GM23338 (cell line): ENCODE data around the gene FMN2. TPM values are rescaled to one million over a fixed set of nuclear protein-coding genes. Genes with fewer than 3 reads are reported as not detected.

Experiments
- ATAC-seq: fragments of 200-7000 bp; cut with Tn5 transposase; 3 replicates; pipeline ENCODE4 v1.9.1; 2020
- DNase-seq: peaks from one replicate; pipeline ENCODE4 v3.0.0-alpha.2; 2015; ENCODE audit warnings: low spot score
- H2AFZ ChIP-seq: fragments of 200-600 bp; sonication (generic); 2 replicates; pipeline ENCODE4 v1.8.0; 2016; ENCODE audit warnings: antibody characterized with exemption, mild to moderate bottlenecking, moderate library complexity
- H3F3A ChIP-seq: fragments of 200-600 bp; sonication (generic); replicated peaks from 2 replicates; pipeline ENCODE4 v1.8.0; 2017; ENCODE audit warnings: antibody characterized with exemption, mixed run types, low read depth
- H3K27ac ChIP-seq: fragments of 200-600 bp; sonication (generic); 2 replicates; pipeline ENCODE4 v1.6.1; 2016; ENCODE audit warnings: low read depth
- H3K27me3 ChIP-seq: fragments of 200-600 bp; sonication (generic); 2 replicates; pipeline ENCODE4 v1.8.0; 2016; ENCODE audit warnings: mild to moderate bottlenecking, mixed run types, moderate library complexity; ENCODE audit not compliant: insufficient read depth
- H3K36me3 ChIP-seq: fragments of 200-600 bp; sonication (generic); 2 replicates; pipeline ENCODE4 v1.8.0; 2016; ENCODE audit warnings: mild to moderate bottlenecking; ENCODE audit not compliant: insufficient read depth
- H3K4me1 ChIP-seq: fragments of 200-600 bp; sonication (generic); 2 replicates; pipeline ENCODE4 v1.8.0; 2016; ENCODE audit warnings: mild to moderate bottlenecking, moderate library complexity; ENCODE audit not compliant: insufficient read depth
- H3K4me2 ChIP-seq: fragments of 200-600 bp; sonication (generic); 2 replicates; pipeline ENCODE4 v1.7.1; 2017; ENCODE audit warnings: mixed run types
- H3K4me3 ChIP-seq: fragments of 200-600 bp; sonication (generic); 2 replicates; pipeline ENCODE4 v1.6.1; 2016; ENCODE audit warnings: mixed run types
- H3K79me2 ChIP-seq: fragments of 200-600 bp; sonication (generic); replicated peaks from 2 replicates; pipeline ENCODE4 v1.8.0; 2017; ENCODE audit warnings: mild to moderate bottlenecking; ENCODE audit not compliant: insufficient read depth
- H3K9me2 ChIP-seq: fragments of 200-600 bp; sonication (generic); 2 replicates; pipeline ENCODE4 v1.8.0; 2017; ENCODE audit not compliant: insufficient read depth
- H4K20me1 ChIP-seq: fragments of 200-600 bp; sonication (generic); replicated peaks from 2 replicates; pipeline ENCODE4 v1.8.0; 2017; ENCODE audit warnings: mild to moderate bottlenecking; ENCODE audit not compliant: insufficient read depth
- H3K27ac Mint-ChIP-seq: 2 replicates; pipeline ENCODE4 v1.8.0; 2020; ENCODE audit warnings: inconsistent platforms, mild to moderate bottlenecking, moderate library complexity, mixed read lengths
- H3K27me3 Mint-ChIP-seq: 3 replicates; pipeline ENCODE4 v1.8.0; 2022; ENCODE audit warnings: low read depth, mild to moderate bottlenecking, moderate library complexity, mixed read lengths, inconsistent platforms; ENCODE audit not compliant: insufficient read depth, poor library complexity
- H3K36me3 Mint-ChIP-seq: 3 replicates; pipeline ENCODE4 v1.8.0; 2021; ENCODE audit warnings: low read depth, mild to moderate bottlenecking, inconsistent platforms, moderate library complexity, mixed read lengths
- H3K4me1 Mint-ChIP-seq: 3 replicates; pipeline ENCODE4 v1.8.0; 2020; ENCODE audit warnings: mild to moderate bottlenecking, inconsistent platforms, mixed read lengths
- H3K4me3 Mint-ChIP-seq: 3 replicates; pipeline ENCODE4 v1.8.0; 2021; ENCODE audit warnings: moderate library complexity, mild to moderate bottlenecking, inconsistent platforms, mixed read lengths
- H3K9me3 Mint-ChIP-seq: 3 replicates; pipeline ENCODE4 v1.8.0; 2020; ENCODE audit warnings: moderate library complexity, mild to moderate bottlenecking, inconsistent platforms, mixed read lengths
- CREB1 ChIP-seq: fragments of 250-450 bp; sonication (Bioruptor Pico); IDR thresholded peaks from 2 replicates; pipeline ENCODE4 v1.5.0; 2020; ENCODE audit warnings: low read depth, mild to moderate bottlenecking, moderate library complexity
- CTCF ChIP-seq, 2 experiments: fragments of 200-600 bp in 1 of 2; sonication (generic) in 1 of 2; conservative IDR thresholded peaks; 2 replicates each; pipeline versions ENCODE4 v1.5.1 to v1.6.1; 2016 to 2017; ENCODE audit warnings: antibody characterized with exemption in 2 of 2, low read depth in 2 of 2, mild to moderate bottlenecking in 2 of 2, moderate library complexity in 1 of 2
- ETS1 ChIP-seq: IDR thresholded peaks from 2 replicates; pipeline ENCODE4 v1.6.1; 2016; ENCODE audit warnings: antibody characterized with exemption
- EZH2 ChIP-seq: fragments of 200-600 bp; sonication (generic); IDR thresholded peaks from one replicate; pipeline ENCODE4 v1.8.0; 2017; ENCODE audit warnings: antibody characterized with exemption, mild to moderate bottlenecking, low read depth; ENCODE audit not compliant: unreplicated experiment
- EZH2phosphoT487 ChIP-seq: fragments of 200-600 bp; sonication (generic); IDR thresholded peaks from one replicate; pipeline ENCODE4 v1.8.1; 2018; ENCODE audit warnings: antibody characterized with exemption; ENCODE audit not compliant: unreplicated experiment
- JUNB ChIP-seq: IDR thresholded peaks from one replicate; pipeline ENCODE4 v1.6.1; 2016; ENCODE audit warnings: antibody characterized with exemption; ENCODE audit not compliant: unreplicated experiment
- NANOG ChIP-seq: IDR thresholded peaks from 2 replicates; pipeline ENCODE4 v1.6.1; 2016; ENCODE audit warnings: antibody characterized with exemption, borderline replicate concordance
- POLR2AphosphoS5 ChIP-seq: IDR thresholded peaks from 2 replicates; pipeline ENCODE4 v1.6.1; 2016; ENCODE audit warnings: antibody characterized with exemption, low read depth
- REST ChIP-seq: IDR thresholded peaks from one replicate; pipeline ENCODE4 v1.6.1; 2018; ENCODE audit warnings: antibody characterized with exemption; ENCODE audit not compliant: unreplicated experiment
- STAT1 ChIP-seq: IDR thresholded peaks from one replicate; pipeline ENCODE4 v1.6.1; 2016; ENCODE audit warnings: antibody characterized with exemption; ENCODE audit not compliant: unreplicated experiment
- ZNF114 ChIP-seq: fragments of 250-450 bp; sonication (Bioruptor Pico); IDR thresholded peaks from 2 replicates; pipeline ENCODE4 v1.5.0; 2020; ENCODE audit warnings: mild to moderate bottlenecking, moderate library complexity
- ZNF331 ChIP-seq: fragments of 250-450 bp; sonication (Bioruptor Pico); IDR thresholded peaks from 2 replicates; pipeline ENCODE4 v1.5.0; 2020; ENCODE audit warnings: low read depth, mild to moderate bottlenecking, moderate library complexity
- ZNF462 ChIP-seq: fragments of 250-450 bp; sonication (Bioruptor Pico); IDR thresholded peaks from 2 replicates; pipeline ENCODE4 v1.5.0; 2020; ENCODE audit warnings: mild to moderate bottlenecking, moderate library complexity
- polyA plus RNA-seq: library from polyadenylated mRNA; unstranded; fragments of >200 nt; fragmentation: Nextera tagmentation; extraction: Ambion mirVana; gene quantifications from 2 replicates; pipeline ENCODE4 v1.2.1, GENCODE V29; 2016
- total RNA-seq: library from RNA; depleted of rRNA; stranded (reverse); fragments of >200 nt; shearing (Covaris generic); gene quantifications from 2 replicates; pipeline ENCODE4 v1.2.3, GENCODE V29; 2014

The FMN2 gene
- total and polyA plus RNA-seq, 2 experiments from 2014 or later: 1.5 to 2.5 TPM

GRCh38 chr1:240503558-240503957 is 411.9 kb downstream of the FMN2 start:
- H3K4me2 ChIP-seq: no peak overlapping the region
- no peaks in the 10 kb centered on the region for H3K36me3 Mint-ChIP-seq
- no peak overlapping the region for H3K4me3 Mint-ChIP-seq
- H3K27me3 Mint-ChIP-seq: peaks cover 2% of the 10 kb centered on the region
- H3K79me2 ChIP-seq: no peaks in the 10 kb centered on the region
- no peaks in the 10 kb centered on the region for H3K36me3 ChIP-seq
- peaks cover 4% of the 10 kb centered on the region; the same call in 1 of the 2 replicates for H3K9me2 ChIP-seq
- H3K4me1 ChIP-seq: no peaks in the 10 kb centered on the region
- no peaks in the 10 kb centered on the region for H3K4me1 Mint-ChIP-seq
- no peak overlapping the region for H3K27ac ChIP-seq
- no peaks in the 10 kb centered on the region for H4K20me1 ChIP-seq
- DNase-seq (no peak), ATAC-seq (no peak)
- TF ChIP-seq JUNB (no peak), REST (no peak), ZNF331 (no peak), ETS1 (no peak), ZNF114 (CRISPR knock-in tag) (no peak), CTCF (conservative IDR thresholded peaks at IDR 0.05; ENCODE audit: low read depth in 2 of 2) (no peak), CREB1 (CRISPR knock-in tag) (no peak), STAT1 (no peak), EZH2 (no peak), NANOG (no peak), ZNF462 (CRISPR knock-in tag) (no peak), POLR2AphosphoS5 (no peak), EZH2phosphoT487 (no peak)
- no peaks in the 10 kb centered on the region for H3F3A ChIP-seq
- 0 out of 3 replicates have a peak, but pooled peaks cover 2% of the 10 kb centered on the region for H3K9me3 Mint-ChIP-seq
- H3K27ac Mint-ChIP-seq: no peak overlapping the region
- no peak overlapping the region for H3K4me3 ChIP-seq
- H2AFZ ChIP-seq: no peak overlapping the region
- H3K27me3 ChIP-seq: no peaks in the 10 kb centered on the region
